HUES6 (cell line): ENCODE results near the gene DCLK2.
A peak's percentile ranks its signal among the peaks of the same experiment; 100 is the strongest.

ENCODE experiments used
- H3K27ac ChIP-seq: 2 replicates; pipeline ENCODE4 v1.7.0; 2013; ENCODE audit warnings: low read depth, mild to moderate bottlenecking, low read length, inconsistent platforms
- H3K27me3 ChIP-seq: 2 replicates; pipeline ENCODE4 v1.6.1; 2013; ENCODE audit warnings: low read length; ENCODE audit not compliant: control insufficient read depth, insufficient read depth
- H3K36me3 ChIP-seq: 2 replicates; pipeline ENCODE4 v1.6.1; 2013; ENCODE audit warnings: low read length; ENCODE audit not compliant: control insufficient read depth, insufficient read depth
- H3K4me1 ChIP-seq: 2 replicates; pipeline ENCODE4 v1.6.1; 2013; ENCODE audit warnings: low read length; ENCODE audit not compliant: control insufficient read depth, insufficient read depth
- H3K4me3 ChIP-seq: 2 replicates; pipeline ENCODE4 v1.5.1; 2013; ENCODE audit warnings: low read depth, low read length
- H3K9ac ChIP-seq: one replicate; pipeline ENCODE4 v1.6.1; 2013; ENCODE audit warnings: mild to moderate bottlenecking, low read length
- H3K9me3 ChIP-seq: 2 replicates; pipeline ENCODE4 v1.6.1; 2013; ENCODE audit warnings: low read depth, low read length; ENCODE audit not compliant: control insufficient read depth, insufficient read depth

Gene DCLK2

GRCh38 chr4:150069353-150069752 is 8.9 kb upstream of the DCLK2 start:
- Histone ChIP-seq H3K27me3 (no peaks in the 10 kb centered on the region), H3K9ac (no peak overlapping the region), H3K9me3 (no peaks in the 10 kb centered on the region), H3K4me3 (no peak overlapping the region), H3K4me1 (no peaks in the 10 kb centered on the region), H3K27ac (no peak overlapping the region), H3K36me3 (no peaks in the 10 kb centered on the region)

- Histone ChIP-seq H3K9ac (no peak overlapping the region), H3K4me1 (no peaks in the 10 kb centered on the region), H3K27me3 (no peaks in the 10 kb centered on the region), H3K4me3 (no peak overlapping the region), H3K36me3 (no peaks in the 10 kb centered on the region), H3K27ac (no peak overlapping the region), H3K9me3 (no peaks in the 10 kb centered on the region)
Observed at GRCh38 chr4:150070464-150071170, 7.6 kb upstream of the DCLK2 start.

GRCh38 chr4:150072471-150072870 is 5.8 kb upstream of the DCLK2 start:
- H3K27me3 ChIP-seq, result peaks cover 17% of the 10 kb centered on the region
- H3K4me1 ChIP-seq, result no peaks in the 10 kb centered on the region
- no peaks in the 10 kb centered on the region for H3K9me3 ChIP-seq
- H3K27ac ChIP-seq, result no peak overlapping the region
- no peak overlapping the region for H3K4me3 ChIP-seq
- no peak overlapping the region for H3K9ac ChIP-seq
- H3K36me3 ChIP-seq, result no peaks in the 10 kb centered on the region

GRCh38 chr4:150072906-150073714 is 5.1 kb upstream of the DCLK2 start:
- Histone ChIP-seq H3K9me3 (no peaks in the 10 kb centered on the region), H3K27me3 (peaks cover 23% of the 10 kb centered on the region), H3K4me3 (no peak overlapping the region), H3K27ac (no peak overlapping the region), H3K4me1 (0 out of 2 replicates have a peak, but pooled peaks cover 3% of the 10 kb centered on the region), H3K9ac (no peak overlapping the region), H3K36me3 (no peaks in the 10 kb centered on the region)

- Histone ChIP-seq H3K4me3 (no peak overlapping the region), H3K9ac (no peak overlapping the region), H3K27me3 (peaks cover 32% of the 10 kb centered on the region), H3K27ac (no peak overlapping the region), H3K36me3 (no peaks in the 10 kb centered on the region), H3K4me1 (0 out of 2 replicates have a peak, but pooled peaks cover 3% of the 10 kb centered on the region), H3K9me3 (no peaks in the 10 kb centered on the region)
Observed at GRCh38 chr4:150074064-150074463, 4.2 kb upstream of the DCLK2 start.

- Histone ChIP-seq H3K4me1 (0 out of 2 replicates have a peak, but pooled peaks cover 3% of the 10 kb centered on the region), H3K4me3 (peak overlapping the region; percentile 74), H3K9me3 (no peaks in the 10 kb centered on the region), H3K9ac (peak overlapping the region; percentile 11), H3K36me3 (no peaks in the 10 kb centered on the region), H3K27me3 (peaks cover 66% of the 10 kb centered on the region), H3K27ac (no peak overlapping the region)
Observed at GRCh38 chr4:150078579-150079080, 385 bp downstream of the DCLK2 start.

- peak overlapping the region; percentile 74 for H3K4me3 ChIP-seq
- H3K27me3 ChIP-seq, result peaks cover 66% of the 10 kb centered on the region
- no peaks in the 10 kb centered on the region for H3K9me3 ChIP-seq
- H3K4me1 ChIP-seq, result 0 out of 2 replicates have a peak, but pooled peaks cover 3% of the 10 kb centered on the region
- no peak overlapping the region for H3K27ac ChIP-seq
- no peaks in the 10 kb centered on the region for H3K36me3 ChIP-seq
- peak overlapping the region; percentile 11 for H3K9ac ChIP-seq
Observed at GRCh38 chr4:150079081-150079581, 886 bp downstream of the DCLK2 start.

GRCh38 chr4:150080337-150080736 is 2.1 kb downstream of the DCLK2 start:
- Histone ChIP-seq H3K9ac (no peak overlapping the region), H3K4me1 (0 out of 2 replicates have a peak, but pooled peaks cover 3% of the 10 kb centered on the region), H3K4me3 (no peak overlapping the region), H3K27me3 (peaks cover 66% of the 10 kb centered on the region), H3K9me3 (no peaks in the 10 kb centered on the region), H3K36me3 (no peaks in the 10 kb centered on the region), H3K27ac (no peak overlapping the region)

GRCh38 chr4:150080875-150081274 is 2.6 kb downstream of the DCLK2 start:
- no peaks in the 10 kb centered on the region for H3K9me3 ChIP-seq
- H3K36me3 ChIP-seq, result no peaks in the 10 kb centered on the region
- H3K9ac ChIP-seq, result no peak overlapping the region
- no peak overlapping the region for H3K27ac ChIP-seq
- H3K4me1 ChIP-seq, result 0 out of 2 replicates have a peak, but pooled peaks cover 3% of the 10 kb centered on the region
- no peak overlapping the region for H3K4me3 ChIP-seq
- H3K27me3 ChIP-seq, result peaks cover 65% of the 10 kb centered on the region

GRCh38 chr4:150082241-150082640 is 4.0 kb downstream of the DCLK2 start:
- Histone ChIP-seq H3K9ac (no peak overlapping the region), H3K4me1 (0 out of 2 replicates have a peak, but pooled peaks cover 3% of the 10 kb centered on the region), H3K27me3 (peaks cover 51% of the 10 kb centered on the region), H3K36me3 (no peaks in the 10 kb centered on the region), H3K27ac (no peak overlapping the region), H3K4me3 (no peak overlapping the region), H3K9me3 (no peaks in the 10 kb centered on the region)

GRCh38 chr4:150087006-150087405 is 8.8 kb downstream of the DCLK2 start:
- Histone ChIP-seq H3K9me3 (no peaks in the 10 kb centered on the region), H3K27me3 (peaks cover 10% of the 10 kb centered on the region), H3K4me3 (no peak overlapping the region), H3K9ac (no peak overlapping the region), H3K36me3 (no peaks in the 10 kb centered on the region), H3K4me1 (no peaks in the 10 kb centered on the region), H3K27ac (no peak overlapping the region)
